Fibroblast of pulmonary artery (primary cell): ENCODE data around the gene PIF1.

Experiments used
- DNase-seq: peaks from one replicate; pipeline ENCODE4 v3.0.0-alpha.2; 2010; ENCODE audit warnings: low read depth
- H3K4me3 ChIP-seq: replicated peaks from 2 replicates; pipeline ENCODE4 v1.5.1; 2011; ENCODE audit warnings: low read depth, mild to moderate bottlenecking, control low read depth, low read length, moderate library complexity
- TF ChIP-seq, protein P1 (sequence below): IDR thresholded peaks from 2 replicates; pipeline ENCODE4 v1.5.1; 2011; ENCODE audit warnings: mild to moderate bottlenecking, control low read depth, low read length, inconsistent platforms; ENCODE audit errors: missing control alignments

PIF1 gene

GRCh38 chr15:64855205-64855975 lies 29.9 kb upstream of the PIF1 start:
- no peak overlapping the region for H3K4me3 ChIP-seq
- peak; percentile 27 for DNase-seq
- TF ChIP-seq, protein P1, sequence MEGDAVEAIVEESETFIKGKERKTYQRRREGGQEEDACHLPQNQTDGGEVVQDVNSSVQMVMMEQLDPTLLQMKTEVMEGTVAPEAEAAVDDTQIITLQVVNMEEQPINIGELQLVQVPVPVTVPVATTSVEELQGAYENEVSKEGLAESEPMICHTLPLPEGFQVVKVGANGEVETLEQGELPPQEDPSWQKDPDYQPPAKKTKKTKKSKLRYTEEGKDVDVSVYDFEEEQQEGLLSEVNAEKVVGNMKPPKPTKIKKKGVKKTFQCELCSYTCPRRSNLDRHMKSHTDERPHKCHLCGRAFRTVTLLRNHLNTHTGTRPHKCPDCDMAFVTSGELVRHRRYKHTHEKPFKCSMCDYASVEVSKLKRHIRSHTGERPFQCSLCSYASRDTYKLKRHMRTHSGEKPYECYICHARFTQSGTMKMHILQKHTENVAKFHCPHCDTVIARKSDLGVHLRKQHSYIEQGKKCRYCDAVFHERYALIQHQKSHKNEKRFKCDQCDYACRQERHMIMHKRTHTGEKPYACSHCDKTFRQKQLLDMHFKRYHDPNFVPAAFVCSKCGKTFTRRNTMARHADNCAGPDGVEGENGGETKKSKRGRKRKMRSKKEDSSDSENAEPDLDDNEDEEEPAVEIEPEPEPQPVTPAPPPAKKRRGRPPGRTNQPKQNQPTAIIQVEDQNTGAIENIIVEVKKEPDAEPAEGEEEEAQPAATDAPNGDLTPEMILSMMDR: no peak

DNA sequence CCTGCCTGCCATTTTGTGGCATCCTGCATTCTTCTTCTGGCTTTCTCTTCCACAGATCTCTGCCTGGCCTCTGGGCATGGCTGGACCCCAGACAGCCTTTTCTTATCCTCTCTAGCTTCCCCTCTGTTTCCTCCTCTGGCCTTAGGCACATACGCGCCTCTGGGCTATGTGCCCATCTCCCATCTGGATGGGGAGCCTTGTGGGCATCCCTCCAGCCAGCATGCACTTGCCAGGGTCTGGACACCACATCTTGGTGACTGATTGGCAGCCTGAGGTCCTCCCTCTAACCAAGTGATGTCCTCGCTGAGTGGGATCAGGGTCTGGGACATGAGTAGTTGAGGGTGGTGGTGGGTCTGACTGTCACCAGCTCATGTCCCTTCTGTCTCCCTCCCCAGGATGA lies 29.1 kb upstream of the PIF1 start:
- TF ChIP-seq, protein P1: no peak
- DNase-seq: no peak
- H3K4me3 ChIP-seq: no peak overlapping the region

- peak; percentile 55 for DNase-seq
- TF ChIP-seq, protein P1: no peak
Measured at GRCh38 chr15:64854041-64854440, 28.6 kb upstream of the PIF1 start.

GRCh38 chr15:64851503-64851840 lies 26.0 kb upstream of the PIF1 start:
- peak; percentile 91 for DNase-seq

More at GRCh38 chr15:64854041-64854440, 28.6 kb upstream of the PIF1 start:
- H3K4me3 ChIP-seq: no peak overlapping the region

GRCh38 chr15:64850778-64851502 lies 25.5 kb upstream of the PIF1 start:
- no peak overlapping the region for H3K4me3 ChIP-seq
- DNase-seq: no peak
- TF ChIP-seq, protein P1: no peak

More at GRCh38 chr15:64851503-64851840, 26.0 kb upstream of the PIF1 start:
- no peak overlapping the region for H3K4me3 ChIP-seq
- TF ChIP-seq, protein P1: no peak

DNA sequence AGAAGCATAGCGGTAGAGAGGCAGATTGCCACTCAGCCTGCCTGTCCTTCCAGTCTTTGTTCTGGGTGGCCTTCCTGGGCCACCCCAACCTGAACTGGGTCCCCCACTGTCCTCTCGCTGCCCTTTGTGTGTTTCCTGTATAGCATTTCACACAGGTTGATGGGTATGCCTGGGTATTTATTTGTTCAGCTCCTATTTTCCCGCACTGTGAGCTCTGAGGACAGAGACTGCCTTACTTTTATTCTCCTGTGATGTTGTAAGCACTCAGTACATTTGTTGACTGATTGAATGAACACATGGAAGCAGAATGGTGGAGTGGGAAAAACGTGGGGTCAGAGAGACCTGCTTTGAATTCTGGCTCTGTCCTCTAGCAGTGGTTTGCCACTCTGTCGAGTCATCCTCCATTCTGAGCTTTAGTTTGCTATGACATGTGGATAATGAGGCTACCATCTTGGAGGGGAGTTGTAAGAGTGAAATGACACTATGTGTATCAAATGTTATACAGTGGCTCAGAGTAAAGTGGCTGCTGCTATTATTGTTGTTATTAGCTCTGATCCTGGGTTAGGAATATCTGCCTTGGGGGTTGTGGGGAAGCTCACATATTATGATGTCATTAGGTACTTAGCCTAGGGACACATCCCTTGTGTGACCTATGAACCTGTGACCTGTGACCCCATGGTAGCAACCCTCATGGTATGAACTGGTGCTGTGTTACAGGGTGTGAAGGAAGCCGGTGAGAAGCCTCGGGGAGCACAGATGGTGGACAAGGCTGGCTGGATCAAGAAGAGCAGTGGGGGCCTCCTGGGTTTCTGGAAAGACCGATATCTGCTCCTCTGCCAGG lies 22.6 kb upstream of the PIF1 start:
- TF ChIP-seq, protein P1: no peak
- H3K4me3 ChIP-seq: no peak overlapping the region
- no peak for DNase-seq
